Caco-2 (cell line): ENCODE data around the gene DOCK4. TPM values are rescaled to one million over a fixed set of nuclear protein-coding genes. Genes with fewer than 3 reads are reported as not detected.
A peak's percentile ranks its signal among the peaks of the same experiment; 100 is the strongest.

Experiments used
- BruUV-seq: library from RNA; stranded (reverse); fragments of 400-500 nt; replicated peaks from 2 replicates; lab custom pipeline; 2021; lab: Mats Ljungman, UMichigan
- CTCF ChIA-PET: fragments of 300-600 bp; sonication (Branson Sonifier 250); formaldehyde crosslinking; loops from one replicate; lab custom pipeline; 2022; ENCODE audit warnings: antibody characterized with exemption; lab: Charles Lee
- POLR2A ChIA-PET: fragments of 300-600 bp; sonication (Branson Sonifier 250); formaldehyde crosslinking; loops from one replicate; lab custom pipeline; 2022; ENCODE audit warnings: antibody characterized with exemption; lab: Charles Lee
- DNase-seq, 2 experiments: peaks; one replicate each; pipeline versions ENCODE4 v3.0.0 to v3.0.0-alpha.2; 2020 to 2022
- H3K27me3 ChIP-seq: replicated peaks from 2 replicates; pipeline ENCODE4 v1.6.0; 2011; ENCODE audit warnings: low read length; ENCODE audit not compliant: control insufficient read depth, insufficient read depth
- H3K36me3 ChIP-seq: 2 replicates; pipeline ENCODE4 v1.5.1; 2011; ENCODE audit warnings: low read length; ENCODE audit not compliant: control insufficient read depth, insufficient read depth
- H3K4me1 ChIP-seq: fragments of 250-450 bp; sonication (Bioruptor Pico); 2 replicates; pipeline ENCODE4 v1.5.1; 2020; ENCODE audit warnings: mild to moderate bottlenecking
- H3K4me3 ChIP-seq: 2 replicates; pipeline ENCODE4 v1.5.1; 2011; ENCODE audit warnings: low read depth, mild to moderate bottlenecking, control low read depth, low read length
- H3K9me3 ChIP-seq: fragments of 250-450 bp; sonication (Bioruptor Pico); 2 replicates; pipeline ENCODE4 v1.5.1; 2020; ENCODE audit warnings: mild to moderate bottlenecking, moderate library complexity
- H3K27ac Mint-ChIP-seq: one replicate; pipeline ENCODE4 v1.8.0; 2022; ENCODE audit warnings: mixed read lengths; ENCODE audit not compliant: unreplicated experiment
- H3K27me3 Mint-ChIP-seq: one replicate; pipeline ENCODE4 v1.8.0; 2022; ENCODE audit warnings: mixed read lengths; ENCODE audit not compliant: insufficient read depth, unreplicated experiment
- H3K36me3 Mint-ChIP-seq: one replicate; pipeline ENCODE4 v1.8.0; 2022; ENCODE audit warnings: mild to moderate bottlenecking, mixed read lengths; ENCODE audit not compliant: insufficient read depth, unreplicated experiment
- H3K4me1 Mint-ChIP-seq: one replicate; pipeline ENCODE4 v1.8.0; 2022; ENCODE audit warnings: low read depth, mixed read lengths; ENCODE audit not compliant: unreplicated experiment
- H3K4me3 Mint-ChIP-seq: one replicate; pipeline ENCODE4 v1.8.0; 2022; ENCODE audit warnings: mild to moderate bottlenecking, moderate library complexity, mixed read lengths; ENCODE audit not compliant: unreplicated experiment
- H3K9me3 Mint-ChIP-seq: one replicate; pipeline ENCODE4 v1.8.0; 2022; ENCODE audit warnings: mixed read lengths; ENCODE audit not compliant: unreplicated experiment
- CTCF ChIP-seq, 2 experiments: fragments of 200-600 bp in 1 of 2; IDR thresholded peaks; 1 replicate in 1 of 2; 2 replicates in 1 of 2; pipeline versions ENCODE4 v1.5.1 to v1.8.0; 2011 to 2022; ENCODE audit warnings: antibody characterized with exemption in 1 of 2, control low read depth in 1 of 2, inconsistent platforms in 1 of 2, low read depth in 1 of 2, low read length in 1 of 2, mild to moderate bottlenecking in 1 of 2, moderate library complexity in 1 of 2; ENCODE audit not compliant: insufficient read depth in 1 of 2, severe bottlenecking in 1 of 2, unreplicated experiment in 1 of 2
- intact Hi-C: fragments of 100-400 bp; cut with micrococcal nuclease; formaldehyde crosslinking; loops from one replicate; pipeline ENCODE4 v1.10.0; 2022; ENCODE audit not compliant: unreplicated experiment
- total RNA-seq: library from RNA; stranded (reverse); gene quantifications from 2 replicates; pipeline ENCODE4 v1.2.3, GENCODE V29; 2022

Gene DOCK4
- total RNA-seq, 1 experiment from 2014 or later: 2.0 TPM

- H3K4me3 Mint-ChIP-seq: no peak overlapping the region
- no peak for TF ChIP-seq CTCF (IDR thresholded peaks at IDR 0.05; ENCODE audit: insufficient read depth in 1 of 2, low read depth in 1 of 2, low read length in 1 of 2, severe bottlenecking in 1 of 2, unreplicated experiment in 1 of 2)
- H3K9me3 ChIP-seq: no peaks in the 10 kb centered on the region
- H3K36me3 ChIP-seq: no peaks in the 10 kb centered on the region
- H3K4me1 Mint-ChIP-seq: peaks cover 18% of the 10 kb centered on the region
- CTCF ChIA-PET: no interaction called here
- intact Hi-C loops: no loop called here
- POLR2A ChIA-PET: no interaction called here
- no peak for DNase-seq
- H3K4me3 ChIP-seq: no peak overlapping the region
- BruUV-seq: no TSS peak
- H3K27me3 Mint-ChIP-seq: no peaks in the 10 kb centered on the region
- no peaks in the 10 kb centered on the region for H3K27me3 ChIP-seq
- H3K4me1 ChIP-seq: peaks cover 15% of the 10 kb centered on the region; the same call in 1 of the 2 replicates
- H3K27ac Mint-ChIP-seq: no peak overlapping the region
- H3K36me3 Mint-ChIP-seq: no peaks in the 10 kb centered on the region
- H3K9me3 Mint-ChIP-seq: no peaks in the 10 kb centered on the region
These were observed 145.6 kb downstream of the DOCK4 start for GRCh38 chr7:112060625-112061024.

GRCh38 chr7:112059675-112060074, 146.5 kb downstream of the DOCK4 start:
- Mint-ChIP-seq H3K4me1 (peaks cover 18% of the 10 kb centered on the region), H3K27ac (no peak overlapping the region), H3K27me3 (no peaks in the 10 kb centered on the region), H3K4me3 (no peak overlapping the region), H3K9me3 (no peaks in the 10 kb centered on the region), H3K36me3 (no peaks in the 10 kb centered on the region)
- no peak for DNase-seq
- BruUV-seq: TSS peak; percentile 75
- intact Hi-C loops: loop anchor here (5.0 kb wide), 1 partner anchor 148 kb away; the partner anchor contains the start of genes DOCK4 and ZNF277
- H3K9me3 ChIP-seq: no peaks in the 10 kb centered on the region
- TF ChIP-seq CTCF (IDR thresholded peaks at IDR 0.05; ENCODE audit: insufficient read depth in 1 of 2, low read depth in 1 of 2, low read length in 1 of 2, severe bottlenecking in 1 of 2, unreplicated experiment in 1 of 2): no peak
- peaks cover 15% of the 10 kb centered on the region; the same call in 1 of the 2 replicates for H3K4me1 ChIP-seq
- CTCF ChIA-PET: no interaction called here
- H3K4me3 ChIP-seq: no peak overlapping the region
- no peaks in the 10 kb centered on the region for H3K36me3 ChIP-seq
- no peaks in the 10 kb centered on the region for H3K27me3 ChIP-seq
- POLR2A ChIA-PET: no interaction called here

- Mint-ChIP-seq H3K9me3 (no peaks in the 10 kb centered on the region), H3K36me3 (no peaks in the 10 kb centered on the region), H3K4me3 (no peak overlapping the region), H3K27ac (no peak overlapping the region), H3K4me1 (peaks cover 19% of the 10 kb centered on the region), H3K27me3 (no peaks in the 10 kb centered on the region)
- Histone ChIP-seq H3K4me1 (peaks cover 15% of the 10 kb centered on the region; the same call in 1 of the 2 replicates), H3K27me3 (no peaks in the 10 kb centered on the region), H3K36me3 (no peaks in the 10 kb centered on the region), H3K4me3 (no peak overlapping the region), H3K9me3 (no peaks in the 10 kb centered on the region)
- DNase-seq: no peak
- intact Hi-C loops: loop anchor here (5.0 kb wide), 1 partner anchor 149 kb away; the partner anchor contains the start of genes DOCK4 and ZNF277
- CTCF ChIA-PET: interaction anchor here (0.7 kb wide), 1 partner anchor 971 kb away, joined by 8 read pairs; no protein-coding TSS in a partner anchor
- no peak for TF ChIP-seq CTCF (IDR thresholded peaks at IDR 0.05; ENCODE audit: insufficient read depth in 1 of 2, low read depth in 1 of 2, low read length in 1 of 2, severe bottlenecking in 1 of 2, unreplicated experiment in 1 of 2)
- no TSS peak for BruUV-seq
- POLR2A ChIA-PET: no interaction called here
These were observed 147.5 kb downstream of the DOCK4 start for GRCh38 chr7:112058686-112059085.
